K562 (cell line): ENCODE data around the gene TSPOAP1. TPM values are rescaled to one million over a fixed set of nuclear protein-coding genes. Genes with fewer than 3 reads are reported as not detected.
A peak's percentile ranks its signal among the peaks of the same experiment; 100 is the strongest.

ENCODE experiments used
- ATAC-seq: fragments of 200-7000 bp; cut with Tn5 transposase; 3 replicates; pipeline ENCODE4 v1.9.1; 2020; ENCODE audit warnings: moderate library complexity
- BruUV-seq: library from RNA; stranded (reverse); fragments of 400-500 nt; replicated peaks from 2 replicates; lab custom pipeline; 2021; lab: Mats Ljungman, UMichigan
- CTCF ChIA-PET: fragments of 300-600 bp; formaldehyde crosslinking; extraction: SDS; loops from one replicate; lab custom pipeline; 2021; ENCODE audit warnings: low intra/inter-chr PET ratio; lab: Yijun Ruan, JAX
- POLR2A ChIA-PET: fragments of 300-600, 350-650 bp; sonication (Branson Sonifier 250); formaldehyde crosslinking; extraction: SDS; loops from one replicate; lab custom pipeline; 2021; ENCODE audit warnings: antibody characterized with exemption, inconsistent platforms; lab: Yijun Ruan, JAX
- DNase-seq, 4 experiments: peaks; one replicate each; pipeline versions ENCODE4 v3.0.0 to v3.0.0-alpha.2; 2011 to 2018; ENCODE audit warnings: low spot score in 3 of 4, mixed read lengths in 3 of 4; ENCODE audit errors: extremely low read depth in 1 of 4
- FAIRE-seq: peaks from 2 replicates; lab custom pipeline; 2011; peaks lifted over from hg19 to GRCh38; lab: Jason Lieb, UNC
- H2AFZ ChIP-seq: 2 replicates; pipeline ENCODE4 v1.6.0; 2011; ENCODE audit warnings: low read depth, low read length, control low read depth, inconsistent platforms
- H3K27ac ChIP-seq: fragments of 200-600 bp; 3 replicates; pipeline ENCODE4 v1.8.0; 2011; ENCODE audit warnings: low read depth, mild to moderate bottlenecking, control low read depth, inconsistent platforms, low read length, moderate library complexity, mixed read lengths; ENCODE audit errors: extremely low read depth
- H3K27me3 ChIP-seq, 2 experiments: fragments of 300-600 bp in 1 of 2; 2 replicates in 1 of 2; 3 replicates in 1 of 2; pipeline versions ENCODE4 v1.6.0 to v1.8.0; 2011; ENCODE audit warnings: inconsistent platforms in 2 of 2, low read length in 2 of 2, mild to moderate bottlenecking in 1 of 2, mixed read lengths in 1 of 2, moderate library complexity in 1 of 2; ENCODE audit not compliant: control insufficient read depth in 2 of 2, insufficient read depth in 2 of 2
- H3K36me3 ChIP-seq: fragments of 300-600 bp; 3 replicates; pipeline ENCODE4 v1.8.0; 2011; ENCODE audit warnings: mild to moderate bottlenecking, low read length, inconsistent platforms; ENCODE audit not compliant: control insufficient read depth, insufficient read depth
- H3K4me1 ChIP-seq, 2 experiments: fragments of 200-600 bp in 1 of 2; replicated peaks in 1 of 2; 2 replicates in 1 of 2; 3 replicates in 1 of 2; pipeline versions ENCODE4 v1.5.1 to v1.8.0; 2011; ENCODE audit warnings: inconsistent platforms in 2 of 2, low read length in 2 of 2, mild to moderate bottlenecking in 1 of 2, mixed read lengths in 1 of 2, moderate library complexity in 1 of 2; ENCODE audit not compliant: control insufficient read depth in 2 of 2, insufficient read depth in 2 of 2
- H3K4me2 ChIP-seq: 2 replicates; pipeline ENCODE4 v1.6.1; 2011; ENCODE audit warnings: low read length, control low read depth, inconsistent platforms, mixed read lengths; ENCODE audit not compliant: insufficient read depth
- H3K4me3 ChIP-seq: fragments of 200-600 bp; sonication (generic), shearing (Covaris generic); 2 replicates; pipeline ENCODE4 v1.5.1; 2016; ENCODE audit warnings: control low read depth, inconsistent platforms
- H3K79me2 ChIP-seq: fragments of 200-600 bp; 3 replicates; pipeline ENCODE4 v1.8.0; 2011; ENCODE audit warnings: low read length, inconsistent platforms; ENCODE audit not compliant: control insufficient read depth, insufficient read depth
- H3K9ac ChIP-seq, 2 experiments: 2 replicates each; pipeline versions ENCODE4 v1.6.0 to v1.6.1; 2011; ENCODE audit warnings: low read depth in 2 of 2, low read length in 2 of 2, control low read depth in 1 of 2, inconsistent platforms in 1 of 2, mild to moderate bottlenecking in 1 of 2, mixed read lengths in 1 of 2; ENCODE audit not compliant: insufficient read depth in 1 of 2
- H3K9me1 ChIP-seq: one replicate; pipeline ENCODE4 v1.6.0; 2011; ENCODE audit warnings: inconsistent platforms, mild to moderate bottlenecking, low read length, moderate library complexity; ENCODE audit not compliant: control insufficient read depth, insufficient read depth
- H3K9me3 ChIP-seq: replicated peaks from 2 replicates; pipeline ENCODE4 v1.5.1; 2011; ENCODE audit warnings: low read depth, low read length, inconsistent platforms; ENCODE audit not compliant: control insufficient read depth, insufficient read depth
- H4K20me1 ChIP-seq: replicated peaks from 2 replicates; pipeline ENCODE4 v1.6.1; 2011; ENCODE audit warnings: low read length, inconsistent platforms, mixed read lengths; ENCODE audit not compliant: control insufficient read depth, insufficient read depth
- CUX1 ChIP-seq: fragments of 200-800 bp; sonication (Bioruptor generic); IDR thresholded peaks from 2 replicates; pipeline ENCODE4 v1.6.1; 2016; ENCODE audit warnings: missing genetic modification characterization, missing compliant biosample characterization
- EP400 ChIP-seq: fragments of 450-650 bp; IDR thresholded peaks from 2 replicates; pipeline ENCODE4 v1.6.1; 2017; ENCODE audit warnings: antibody characterized with exemption, mild to moderate bottlenecking, moderate library complexity
- MITF ChIP-seq: IDR thresholded peaks from 2 replicates; pipeline ENCODE4 v1.6.1; 2014; ENCODE audit warnings: antibody characterized with exemption
- PRDM10 ChIP-seq: fragments of 450-650 bp; IDR thresholded peaks from 2 replicates; pipeline ENCODE4 v1.6.1; 2018; ENCODE audit not compliant: partially characterized antibody
- ZNF76 ChIP-seq: fragments of 250-450 bp; sonication (Bioruptor Pico); IDR thresholded peaks from 2 replicates; pipeline ENCODE4 v1.4.0; 2020; ENCODE audit warnings: mild to moderate bottlenecking, moderate library complexity, borderline replicate concordance
- WGBS: fragments of 100-300 bp; shearing (Covaris generic); methylation state at CpG from one replicate; pipeline ENCODE4 v1.1.6; 2016; ENCODE audit warnings: low coverage, mixed read lengths; ENCODE audit not compliant: insufficient coverage; ENCODE audit errors: missing lambda C conversion rate; 5-methylcytosine and 5-hydroxymethylcytosine counted together
- in situ Hi-C: fragments of 300-500 bp; cut with MboI; formaldehyde crosslinking; loops from 4 replicates; pipeline ENCODE4 v1.15.0; 2018; ENCODE audit warnings: inconsistent platforms, mixed read lengths
- intact Hi-C: fragments of 100-400 bp; cut with micrococcal nuclease; formaldehyde crosslinking; loops from 2 replicates; pipeline ENCODE4 v1.14.2; 2022
- polyA plus RNA-seq, 8 experiments: library from polyadenylated mRNA; depleted of rRNA in 4 of 8; stranded (reverse) in 5 of 8; unstranded in 3 of 8; fragments of >200 nt; fragmentation: Nextera tagmentation in 2 of 8; fragmentation: Illumina TruSeq in 1 of 8; extraction: Ambion mirVana in 2 of 8; extraction: Trizol in 1 of 8; gene quantifications; 2 replicates each; pipeline versions ENCODE4 v1.2.1 to v1.2.3, GENCODE V29; 2011 to 2014; ENCODE audit warnings: inconsistent platforms in 1 of 8, missing spikeins in 1 of 8
- total RNA-seq, 7 experiments: library from RNA; depleted of rRNA in 6 of 7; stranded (reverse); fragments of >200 nt in 6 of 7; fragmentation: Illumina TruSeq in 2 of 7; extraction: Trizol in 2 of 7; gene quantifications; 2 replicates each; pipeline versions ENCODE4 v1.2.1 to v1.2.3, GENCODE V29; 2011 to 2021; ENCODE audit warnings: low replicate concordance in 1 of 7

TSPOAP1 gene
- total and polyA plus RNA-seq, 9 of the 15 experiments (the other 6 are each of a cell fraction or from before 2014, with no cell fraction given) = 0.87 to 3.9 (median 1.8) TPM; not detected in 2

- 85% methylated on average over 20 of the region's 22 CpGs for WGBS
- Histone ChIP-seq H3K4me3 (no peak overlapping the region), H3K4me2 (no peak overlapping the region), H3K9ac (peak overlapping the region in 1 of 2 experiments; percentile 40; a peak in 2 of 4 replicates), H3K9me3 (no peaks in the 10 kb centered on the region), H3K36me3 (no peaks in the 10 kb centered on the region; the same call in 1 of the 3 replicates), H4K20me1 (no peaks in the 10 kb centered on the region), H3K27me3 (no peaks in the 10 kb centered on the region), H2AFZ (no peak overlapping the region), H3K4me1 (peaks cover 23 to 30% of the 10 kb centered on the region in 2 experiments; a peak in 4 of 5 replicates), H3K79me2 (peaks cover 12% of the 10 kb centered on the region), H3K27ac (no peak overlapping the region), H3K9me1 (no peaks in the 10 kb centered on the region)
- CTCF ChIA-PET = no interaction called here
- ATAC-seq (no peak), DNase-seq (no peak), FAIRE-seq (no peak)
- POLR2A ChIA-PET = interaction anchor here (17.7 kb wide), 1 partner anchor 18 kb away, joined by 257 read pairs; no protein-coding TSS in a partner anchor
- intact Hi-C loops (no loop called here), in situ Hi-C loops (no loop called here)
- no TSS peak for BruUV-seq
- TF ChIP-seq EP400 = no peak
- TF ChIP-seq PRDM10 = no peak
- TF ChIP-seq CUX1 (CRISPR knock-in tag) = no peak
- TF ChIP-seq MITF = no peak
- TF ChIP-seq ZNF76 (CRISPR knock-in tag) = no peak
Observed at GRCh38 chr17:58357312-58358297, 29.0 kb upstream of the TSPOAP1 start.
